Forelimb muscle (tissue), 1 donor: ENCODE measurements around the gene WAPL. TPM values are rescaled to one million over a fixed set of nuclear protein-coding genes. Genes with fewer than 3 reads are reported as not detected.
"Not testable (repeated sequence)": the region's sequence is repeated elsewhere in the genome, so short reads cannot be mapped to it uniquely, and the experiment has no call there.

Experiments
- DNase-seq: peaks from one replicate; pipeline ENCODE4 v3.0.0-alpha.2; 2013; ENCODE audit warnings: low read depth
- polyA plus RNA-seq: library from polyadenylated mRNA; unstranded; fragments of 120-200 nt; gene quantifications from one replicate; pipeline ENCODE4 v1.2.1, GENCODE V29; 2013; ENCODE audit not compliant: insufficient read length

WAPL gene
- 26.6 TPM for polyA plus RNA-seq

DNA sequence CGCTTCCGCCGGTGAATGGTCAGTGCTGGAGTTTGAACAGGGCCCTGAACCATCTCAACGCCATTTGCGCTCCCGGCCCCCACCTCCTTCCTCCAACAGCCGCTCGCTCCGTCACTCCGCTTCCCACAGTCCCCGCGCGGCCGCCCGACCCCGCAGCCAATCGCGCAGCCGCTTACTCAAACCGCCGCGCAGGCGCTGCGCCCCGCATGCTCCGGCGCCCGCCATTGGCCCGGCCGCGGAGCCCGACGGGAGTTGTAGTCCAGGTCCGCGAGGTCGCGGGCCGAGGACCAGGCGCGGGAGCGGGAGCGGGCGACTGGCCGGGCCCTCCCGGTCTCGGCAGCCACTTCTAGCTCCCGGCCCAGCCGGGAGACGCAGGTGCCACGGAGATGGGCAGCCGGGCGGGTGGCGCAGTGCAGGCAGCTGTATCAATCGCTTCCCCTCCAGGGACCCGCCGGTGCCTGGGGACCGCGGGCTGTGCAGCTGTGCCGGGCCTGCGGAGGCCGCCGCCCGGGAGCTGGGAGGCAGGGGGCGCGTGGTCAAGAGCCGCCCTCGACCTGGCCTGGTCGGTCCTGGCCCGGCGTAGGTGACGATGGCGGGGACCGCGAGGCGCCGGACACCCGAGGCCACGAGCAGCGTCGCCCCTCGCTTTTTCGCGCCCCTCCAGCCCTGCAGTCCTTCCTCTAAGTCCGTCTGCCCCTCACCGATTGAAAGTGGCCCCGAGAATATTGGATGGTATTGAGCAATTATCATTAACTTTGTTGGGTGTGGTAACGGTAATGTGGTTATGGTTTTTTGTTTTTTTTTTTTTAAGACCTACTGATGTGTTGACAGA, at the start of gene WAPL:
TSS of gene WAPL (minus strand) at position 115 of the 832 bp plus-strand sequence. CDS start 3,723 bp downstream, outside the sequence.
- peak; percentile 82 for DNase-seq

DNA sequence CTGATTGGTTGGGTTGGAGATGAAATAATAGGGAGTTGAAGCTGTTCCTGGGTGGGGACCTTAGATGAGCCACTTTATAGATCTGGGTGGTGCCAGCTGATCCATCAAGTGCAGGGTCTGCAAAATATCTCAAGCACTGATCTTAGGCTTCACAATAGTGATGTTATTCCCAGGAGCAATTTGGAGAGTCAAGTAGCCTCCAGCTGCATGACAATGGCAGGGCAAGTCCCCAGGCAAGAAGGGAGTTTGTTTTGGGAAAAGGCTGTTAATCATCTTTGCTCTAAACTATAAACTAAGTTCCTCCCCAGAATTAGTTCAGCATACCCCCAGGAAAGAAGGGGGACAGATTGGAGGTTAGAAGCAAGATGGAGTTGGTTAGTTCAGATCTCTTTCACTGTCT, 47.7 kb upstream of the WAPL start:
- DNase-seq = no peak

DNA sequence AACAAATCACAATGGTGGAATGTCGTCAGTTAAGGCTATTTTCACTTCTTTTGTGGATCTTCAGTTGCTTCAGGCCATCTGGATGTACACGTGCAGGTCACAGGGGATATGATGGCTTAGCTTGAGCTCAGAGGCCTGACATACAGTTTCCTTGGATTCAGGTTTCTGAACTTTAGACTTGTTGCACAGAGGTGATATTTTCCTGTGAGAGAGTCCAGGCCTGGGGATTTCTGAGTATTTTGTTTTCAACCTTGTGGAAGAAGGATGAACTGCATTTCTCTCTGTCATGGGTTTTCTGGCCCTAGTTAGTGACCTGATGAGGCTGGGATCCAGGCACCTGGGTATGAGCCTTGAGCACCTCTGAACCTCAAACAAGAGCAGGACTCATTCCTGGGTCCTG, 44.9 kb upstream of the WAPL start:
- DNase-seq = not testable (repeated sequence)

- DNase-seq = not testable (repeated sequence)
These were observed 41.7 kb upstream of the WAPL start for GRCh38 chr10:86563338-86563737.

- not testable (repeated sequence) for DNase-seq
These were observed 37.1 kb upstream of the WAPL start for GRCh38 chr10:86558695-86559094.

DNA sequence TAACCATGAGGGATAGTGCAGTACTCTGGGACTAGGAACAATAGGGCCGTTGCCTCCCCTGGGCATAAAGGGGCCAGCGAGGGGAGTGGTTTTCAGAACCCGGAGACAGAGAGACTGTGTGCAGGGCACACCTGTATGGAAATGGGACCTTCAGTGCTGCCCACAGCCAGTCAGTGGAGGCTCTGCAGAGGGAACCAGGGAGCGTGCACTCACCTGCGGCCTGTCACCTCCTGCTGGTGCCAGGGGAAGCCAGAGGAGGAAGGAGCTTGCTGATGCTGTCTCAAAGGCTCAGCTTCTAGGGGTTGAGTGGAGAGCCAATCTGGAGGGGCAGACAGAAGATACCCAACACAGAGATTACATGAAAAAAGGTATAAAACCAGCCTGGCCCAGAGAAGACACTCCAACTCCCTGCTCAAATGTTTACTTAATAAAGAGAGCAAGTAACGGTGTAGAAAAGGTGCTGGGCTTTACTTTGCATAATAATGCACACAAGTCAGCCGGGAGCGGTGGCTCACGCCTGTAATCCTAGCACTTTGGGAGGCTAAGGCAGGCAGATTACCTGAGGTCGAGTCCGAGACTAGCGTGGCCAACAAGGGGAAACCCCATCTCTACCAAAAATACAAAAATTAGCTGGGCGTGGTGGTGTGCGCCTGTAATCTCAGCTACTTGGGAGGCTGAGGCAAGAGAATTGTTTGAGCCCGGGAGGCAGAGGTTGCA, 35.5 kb upstream of the WAPL start:
- DNase-seq = no peak

- no peak for DNase-seq
These were observed 34.9 kb upstream of the WAPL start for GRCh38 chr10:86556532-86556931.

- no peak for DNase-seq
These were observed 32.0 kb upstream of the WAPL start for GRCh38 chr10:86553639-86554038.

GRCh38 chr10:86553213-86553612, 31.6 kb upstream of the WAPL start:
- DNase-seq = no peak

DNA sequence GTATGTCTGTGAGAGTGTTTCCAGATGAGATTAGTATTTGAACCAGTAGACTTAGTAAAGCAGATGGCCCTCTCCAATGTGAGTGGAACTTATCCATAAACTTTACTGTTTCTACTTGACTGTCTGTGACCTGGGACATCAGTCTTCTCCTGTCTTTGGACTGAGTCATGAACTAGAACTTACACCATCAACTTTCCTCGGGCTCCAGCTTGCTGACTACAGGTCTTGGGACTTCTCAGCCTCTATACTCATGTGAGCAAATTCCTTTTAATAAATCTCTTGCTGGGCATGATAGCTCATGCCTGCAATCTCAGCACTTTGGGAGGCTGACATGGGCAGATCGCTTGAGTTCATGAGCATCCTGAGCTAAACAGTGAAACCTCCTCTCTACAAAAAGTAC, 25.7 kb upstream of the WAPL start:
- no peak for DNase-seq

GRCh38 chr10:86545101-86545500, 23.5 kb upstream of the WAPL start:
- DNase-seq = no peak

- DNase-seq = no peak
These were observed 18.4 kb upstream of the WAPL start for GRCh38 chr10:86540016-86540415.

GRCh38 chr10:86538547-86538946, 17.0 kb upstream of the WAPL start:
- DNase-seq = no peak

DNA sequence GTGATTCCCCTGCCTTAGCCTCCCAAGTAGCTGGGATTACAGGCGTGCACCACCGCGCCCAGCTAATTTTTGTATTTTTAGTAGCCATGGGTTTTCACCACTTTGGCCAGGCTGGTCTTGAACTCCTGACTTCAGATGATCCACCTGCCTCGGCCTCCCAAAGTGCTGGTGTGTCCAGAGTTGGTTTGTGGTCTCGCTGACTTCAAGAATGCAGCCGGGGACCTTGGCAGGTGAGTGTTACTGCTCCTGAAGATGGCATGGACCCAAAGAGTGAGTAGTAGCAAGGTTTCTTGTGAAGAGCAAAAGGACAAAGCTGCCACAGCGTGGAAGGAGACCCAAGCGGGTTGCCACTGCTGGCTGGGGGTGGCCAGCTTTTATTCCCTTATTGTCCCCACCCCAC, 16.4 kb upstream of the WAPL start:
- DNase-seq = not testable (repeated sequence)

GRCh38 chr10:86536294-86536861, 14.8 kb upstream of the WAPL start:
- no peak for DNase-seq

GRCh38 chr10:86535132-86535882, 13.7 kb upstream of the WAPL start:
- DNase-seq = no peak

DNA sequence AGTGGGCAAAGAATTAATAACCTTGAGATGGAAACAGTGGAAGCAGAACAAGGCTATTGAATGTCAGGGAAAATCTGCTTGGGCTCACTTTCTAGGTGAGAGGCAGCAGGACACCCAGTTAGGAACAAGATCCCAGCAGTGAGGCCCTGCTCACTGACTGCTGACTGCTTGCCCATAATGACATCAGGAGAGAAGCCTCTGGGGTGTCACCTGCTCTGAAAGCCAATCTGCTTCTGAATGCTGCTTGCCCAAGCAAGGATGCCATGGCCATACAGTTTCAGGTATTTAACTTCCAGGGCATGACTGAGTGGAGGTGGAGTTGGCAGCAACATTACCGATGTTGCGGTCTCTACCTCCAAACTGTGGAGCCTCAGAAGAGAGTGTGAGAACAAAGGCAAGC, 11.7 kb upstream of the WAPL start:
- no peak for DNase-seq

- DNase-seq = not testable (repeated sequence)
These were observed 7.1 kb upstream of the WAPL start for GRCh38 chr10:86528736-86529135.

DNA sequence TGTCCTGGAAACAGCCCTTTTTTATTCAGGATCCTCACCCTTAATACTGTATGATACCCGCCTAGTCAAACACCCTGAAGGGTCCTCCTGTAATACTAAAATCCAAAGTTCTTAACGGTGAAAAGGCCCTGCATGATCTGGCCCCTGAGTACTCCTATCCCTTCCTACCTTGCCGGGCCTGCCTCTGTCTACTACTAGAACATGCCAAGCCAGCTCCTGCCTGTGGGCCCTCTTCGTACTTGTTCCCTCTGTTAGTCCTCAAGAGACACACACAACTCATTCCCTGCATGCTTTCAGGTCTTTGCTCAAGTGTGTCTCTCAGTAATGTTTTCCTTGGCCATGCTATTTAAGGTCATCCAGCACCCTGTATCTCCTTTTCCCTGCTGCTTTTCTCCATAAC, 5.0 kb upstream of the WAPL start:
- no peak for DNase-seq

DNA sequence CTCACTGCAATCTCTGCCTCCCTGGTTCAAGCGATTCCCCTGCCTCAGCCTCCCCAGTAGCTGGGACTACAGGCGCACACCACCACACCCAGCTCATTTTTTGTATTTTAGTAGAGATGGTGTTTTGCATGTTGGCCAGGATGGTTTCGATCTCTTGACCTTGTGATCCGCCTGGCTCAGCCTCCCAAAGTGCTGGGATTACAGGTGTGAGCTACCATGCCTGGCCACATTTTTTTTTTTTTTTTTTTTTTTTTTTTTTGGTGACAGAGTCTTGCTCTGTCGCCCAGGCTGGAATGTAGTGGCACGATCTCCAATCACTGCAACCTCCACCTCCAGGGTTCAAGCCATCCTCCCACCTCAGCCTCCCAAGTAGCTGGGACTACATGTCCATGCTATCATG, 4.1 kb upstream of the WAPL start:
- DNase-seq = not testable (repeated sequence)

DNA sequence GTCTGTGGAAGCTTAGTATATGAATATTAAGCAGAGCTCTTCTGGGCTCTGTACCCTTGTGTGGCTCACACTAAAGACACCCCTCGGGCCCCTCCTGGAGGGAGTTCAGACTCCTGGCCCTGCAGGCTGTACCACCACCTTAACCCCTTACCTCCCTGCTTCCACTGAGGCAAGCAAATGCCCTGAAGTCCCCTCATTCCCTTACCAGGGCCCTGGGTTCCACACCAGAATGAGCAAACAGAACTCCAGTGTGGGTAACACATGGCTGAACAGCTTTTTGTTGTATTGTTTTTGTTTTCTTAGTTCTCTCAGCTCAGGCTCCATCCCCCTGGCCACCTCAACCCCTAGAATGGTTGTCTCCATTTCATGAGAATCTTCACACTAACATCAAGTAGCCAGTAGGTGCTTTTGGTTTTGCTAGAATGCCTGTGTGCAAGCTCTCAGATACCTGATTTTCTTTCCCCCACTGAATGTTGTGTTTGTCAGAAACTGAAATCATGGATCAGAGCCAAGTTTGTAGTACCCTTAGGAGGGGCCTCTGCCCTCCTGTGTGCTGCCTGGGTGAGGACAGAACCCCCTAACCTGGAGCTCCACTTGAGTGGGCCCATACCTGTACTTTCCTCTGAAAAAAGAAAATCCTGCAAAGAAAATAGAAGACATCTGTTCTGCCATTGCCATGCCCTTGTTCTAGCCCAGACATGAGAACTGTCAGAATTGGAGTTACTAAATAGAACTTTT, 2.8 kb upstream of the WAPL start:
- DNase-seq = no peak
